Parathyroid adenoma (tissue), 2 donors: Measurements from ENCODE around the gene CALD1.

Source experiments
- H2AFZ ChIP-seq: fragments of 300-600 bp; sonication (generic); one replicate; pipeline ENCODE4 v1.7.0; 2017; ENCODE audit warnings: antibody characterized with exemption, mild to moderate bottlenecking
- H3K27ac ChIP-seq: fragments of 300-600 bp; sonication (generic); one replicate; pipeline ENCODE4 v1.7.0; 2017
- H3K27me3 ChIP-seq: fragments of 300-600 bp; sonication (generic); one replicate; pipeline ENCODE4 v1.7.0; 2017; ENCODE audit warnings: low read length; ENCODE audit not compliant: control insufficient read depth, insufficient read depth
- H3K36me3 ChIP-seq: fragments of 300-600 bp; sonication (generic); one replicate; pipeline ENCODE4 v1.7.0; 2017; ENCODE audit warnings: low read length; ENCODE audit not compliant: control insufficient read depth, insufficient read depth
- H3K4me1 ChIP-seq: fragments of 300-600 bp; sonication (generic); one replicate; pipeline ENCODE4 v1.7.0; 2017; ENCODE audit warnings: control low read depth
- H3K4me2 ChIP-seq: fragments of 300-600 bp; sonication (generic); one replicate; pipeline ENCODE4 v1.7.0; 2017; ENCODE audit warnings: low read length
- H3K4me3 ChIP-seq: fragments of 300-600 bp; sonication (generic); one replicate; pipeline ENCODE4 v1.7.0; 2017; ENCODE audit warnings: low read depth, low read length
- H3K79me2 ChIP-seq: fragments of 300-600 bp; sonication (generic); one replicate; pipeline ENCODE4 v1.7.0; 2017; ENCODE audit warnings: control low read depth
- H3K9ac ChIP-seq: fragments of 300-600 bp; sonication (generic); one replicate; pipeline ENCODE4 v1.7.0; 2017; ENCODE audit warnings: mild to moderate bottlenecking
- H3K9me3 ChIP-seq: fragments of 300-600 bp; sonication (generic); one replicate; pipeline ENCODE4 v1.7.0; 2017; ENCODE audit warnings: low read length; ENCODE audit not compliant: control insufficient read depth
- CTCF ChIP-seq: fragments of 300-600 bp; sonication (generic); IDR thresholded peaks from one replicate; pipeline ENCODE4 v1.7.0; 2017; ENCODE audit warnings: antibody characterized with exemption, mild to moderate bottlenecking
- donor health status: primary hyperparathyroidism.

CALD1 gene

GRCh38 chr7:134778941-134779740 is at the start of gene CALD1:
Gene CALD1, plus strand, starts transcription at chr7:134779634. Its CDS starts 88,100 bp downstream, at chr7:134867734.
- H3K27me3 ChIP-seq: no peaks in the 10 kb centered on the region
- peaks cover 13% of the 10 kb centered on the region for H3K4me1 ChIP-seq
- peak within 1 kb of the TSS; percentile 41 for H3K4me2 ChIP-seq
- TF ChIP-seq CTCF: no peak
- no peaks in the 10 kb centered on the region for H3K9me3 ChIP-seq
- peak within 1 kb of the TSS; percentile 70 for H2AFZ ChIP-seq
- H3K4me3 ChIP-seq: peak within 1 kb of the TSS; percentile 7
- no peak within 1 kb of the TSS for H3K9ac ChIP-seq
- H3K27ac ChIP-seq: peak within 1 kb of the TSS; percentile 64
- no peaks in the 10 kb centered on the region for H3K36me3 ChIP-seq
- no peaks in the 10 kb centered on the region for H3K79me2 ChIP-seq

GRCh38 chr7:134729895-134730294 is 49.5 kb upstream of the CALD1 start:
- H3K36me3 ChIP-seq: no peaks in the 10 kb centered on the region
- no peaks in the 10 kb centered on the region for H3K79me2 ChIP-seq
- no peak overlapping the region for H3K4me3 ChIP-seq
- H3K27me3 ChIP-seq: no peaks in the 10 kb centered on the region
- no peaks in the 10 kb centered on the region for H3K9me3 ChIP-seq
- no peak overlapping the region for H3K9ac ChIP-seq
- H3K4me2 ChIP-seq: no peak overlapping the region
- H3K4me1 ChIP-seq: peaks cover 15% of the 10 kb centered on the region
- TF ChIP-seq CTCF: no peak
- H2AFZ ChIP-seq: peak overlapping the region; percentile 69
- H3K27ac ChIP-seq: peak overlapping the region; percentile 45

DNA sequence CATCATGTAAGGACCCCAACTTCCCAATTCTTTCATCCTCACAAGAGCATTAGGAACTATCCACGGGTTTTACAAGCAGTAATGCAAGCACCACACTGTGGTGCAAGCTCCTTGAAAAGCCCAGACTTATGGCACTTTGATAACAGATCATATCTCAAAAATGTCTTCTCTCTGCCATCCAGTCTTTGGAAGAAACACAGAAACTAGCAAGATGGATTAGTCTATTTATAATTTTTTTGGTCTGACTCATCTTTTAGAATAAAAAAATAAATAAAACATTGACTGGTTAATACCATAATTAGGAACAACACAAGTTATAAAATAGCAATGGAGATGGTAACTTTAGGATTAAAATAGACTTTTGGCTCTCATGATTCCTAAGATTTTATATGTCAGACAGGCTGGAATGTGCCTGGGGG is 49.0 kb upstream of the CALD1 start:
- Histone ChIP-seq H3K27ac (peak overlapping the region; percentile 6), H3K9ac (no peak overlapping the region)

GRCh38 chr7:134731616-134732015 is 47.8 kb upstream of the CALD1 start:
- no peak for TF ChIP-seq CTCF
- Histone ChIP-seq H2AFZ (no peak overlapping the region), H3K9ac (no peak overlapping the region), H3K9me3 (no peaks in the 10 kb centered on the region), H3K27me3 (no peaks in the 10 kb centered on the region), H3K4me3 (no peak overlapping the region), H3K79me2 (no peaks in the 10 kb centered on the region), H3K36me3 (no peaks in the 10 kb centered on the region), H3K4me2 (no peak overlapping the region), H3K4me1 (peaks cover 15% of the 10 kb centered on the region), H3K27ac (no peak overlapping the region)

More for the DNA sequence above, 49.0 kb upstream of the CALD1 start:
- Histone ChIP-seq H3K27me3 (no peaks in the 10 kb centered on the region), H3K4me3 (no peak overlapping the region), H3K4me2 (no peak overlapping the region), H2AFZ (peak overlapping the region; percentile 69), H3K36me3 (no peaks in the 10 kb centered on the region), H3K4me1 (peaks cover 15% of the 10 kb centered on the region), H3K9me3 (no peaks in the 10 kb centered on the region), H3K79me2 (no peaks in the 10 kb centered on the region)
- no peak for TF ChIP-seq CTCF

DNA sequence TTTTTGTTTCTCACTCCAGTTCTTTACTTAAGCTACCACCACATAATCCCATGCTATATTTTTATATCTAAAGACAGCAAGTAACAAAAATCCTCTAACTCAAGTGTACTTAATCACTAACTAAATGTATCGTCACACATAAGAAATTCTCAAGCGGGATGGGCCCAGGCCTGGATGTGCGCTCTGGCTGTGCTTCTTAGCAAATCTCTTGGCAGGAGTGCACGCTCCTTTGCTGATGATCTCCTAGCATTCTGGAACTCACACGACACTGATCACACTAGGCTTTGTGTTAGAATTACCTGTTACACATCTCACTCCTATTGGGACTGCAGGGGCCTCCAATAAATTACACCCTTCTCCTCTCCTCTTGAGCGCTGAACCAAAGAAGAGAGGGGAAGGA is 46.7 kb upstream of the CALD1 start:
- H3K36me3 ChIP-seq: no peaks in the 10 kb centered on the region
- peak overlapping the region; percentile 40 for H2AFZ ChIP-seq
- no peak overlapping the region for H3K4me2 ChIP-seq
- no peak for TF ChIP-seq CTCF
- H3K27me3 ChIP-seq: no peaks in the 10 kb centered on the region
- H3K79me2 ChIP-seq: no peaks in the 10 kb centered on the region
- no peak overlapping the region for H3K27ac ChIP-seq
- no peak overlapping the region for H3K9ac ChIP-seq
- peaks cover 18% of the 10 kb centered on the region for H3K4me1 ChIP-seq
- no peak overlapping the region for H3K4me3 ChIP-seq
- no peaks in the 10 kb centered on the region for H3K9me3 ChIP-seq
